Tibial nerve (tissue), 4 donors: Measurements from ENCODE around the gene SLC20A1. TPM values are rescaled to one million over a fixed set of nuclear protein-coding genes. Genes with fewer than 3 reads are reported as not detected.
"Not testable (repeated sequence)": the region's sequence is repeated elsewhere in the genome, so short reads cannot be mapped to it uniquely, and the experiment has no call there.

ENCODE experiments used
- DNase-seq, 2 donors: peaks; one replicate each; pipeline ENCODE4 v3.0.0-alpha.2; 2019; ENCODE audit warnings: low spot score in 2 of 2
- H3K27ac ChIP-seq, 4 donors: fragments of 200-600 bp; sonication (generic) in 3 of 4; one replicate each; pipeline ENCODE4 v1.5.1; 2017 to 2019; ENCODE audit warnings: mild to moderate bottlenecking in 1 of 4
- H3K27me3 ChIP-seq, 2 donors: fragments of 200-600 bp; sonication (generic) in 1 of 2; one replicate each; pipeline versions ENCODE4 v1.5.1 to v1.6.0; 2017 to 2019
- H3K36me3 ChIP-seq, 3 donors: fragments of 200-600 bp; sonication (generic); one replicate each; pipeline ENCODE4 v1.5.1; 2018 to 2019
- H3K4me1 ChIP-seq, 4 donors: fragments of 200-600 bp; sonication (generic) in 3 of 4; one replicate each; pipeline ENCODE4 v1.5.1; 2017 to 2019
- H3K4me3 ChIP-seq, 4 donors: fragments of 200-600 bp; sonication (generic) in 3 of 4; one replicate each; pipeline ENCODE4 v1.5.1; 2017 to 2019; ENCODE audit warnings: mild to moderate bottlenecking in 1 of 4, moderate library complexity in 1 of 4
- H3K9me3 ChIP-seq, 4 donors: fragments of 200-600 bp; sonication (generic) in 3 of 4; one replicate each; pipeline ENCODE4 v1.5.1; 2017 to 2019
- CTCF ChIP-seq, 5 experiments: fragments of 200-600 bp in 3 of 5; fragments of 450-650 bp in 2 of 5; sonication (generic) in 3 of 5; IDR thresholded peaks; one replicate each; pipeline ENCODE4 v1.5.1; 2016 to 2019; ENCODE audit warnings: antibody characterized with exemption in 5 of 5, mild to moderate bottlenecking in 3 of 5, moderate library complexity in 2 of 5
- EP300 ChIP-seq, 2 donors: sonication (generic); formaldehyde crosslinking; IDR thresholded peaks; one replicate each; pipeline ENCODE4 v1.6.1; 2017; ENCODE audit warnings: antibody characterized with exemption in 2 of 2, mild to moderate bottlenecking in 1 of 2
- POLR2A ChIP-seq, 2 donors: fragments of 450-650 bp; IDR thresholded peaks; one replicate each; pipeline ENCODE4 v1.6.1; 2017; ENCODE audit warnings: antibody characterized with exemption in 2 of 2, mild to moderate bottlenecking in 2 of 2, moderate library complexity in 2 of 2
- WGBS, 2 donors: methylation state at CpG; one replicate each; pipeline ENCODE4 v1.1.5; 2018; 5-methylcytosine and 5-hydroxymethylcytosine counted together
- total RNA-seq, 4 donors: library from RNA; depleted of rRNA; stranded (reverse); fragments of >200 nt; gene quantifications; one replicate each; pipeline ENCODE4 v1.1.0, GENCODE V29; 2016

The SLC20A1 gene
- total RNA-seq, 4 donors from 2014 or later: 19.3 to 50.5 (median 32.8) TPM

- Histone ChIP-seq H3K9me3 (no peaks in the 10 kb centered on the region), H3K4me3 (no peak overlapping the region), H3K27me3 (no peaks in the 10 kb centered on the region), H3K36me3 (no peaks in the 10 kb centered on the region), H3K27ac (no peak overlapping the region), H3K4me1 (no peaks in the 10 kb centered on the region)
- TF ChIP-seq CTCF (IDR thresholded peaks at IDR 0.05) (no peak), POLR2A (IDR thresholded peaks at IDR 0.05) (no peak), EP300 (IDR thresholded peaks at IDR 0.05) (no peak)
- WGBS, 2 donors: 57 to 60% methylated on average over 5 of the region's 5 CpGs
- DNase-seq: no peak
Observed at GRCh38 chr2:112706170-112706664, 60.5 kb downstream of the SLC20A1 start.

- H3K27ac ChIP-seq, H3K4me1 ChIP-seq, H3K36me3 ChIP-seq, H3K4me3 ChIP-seq, H3K9me3 ChIP-seq, H3K27me3 ChIP-seq, DNase-seq: not testable (repeated sequence)
- 79 to 80% methylated on average over 9 of the region's 9 CpGs for WGBS, 2 donors
Observed at GRCh38 chr2:112706947-112707346, 61.2 kb downstream of the SLC20A1 start.

- no peaks in the 10 kb centered on the region for H3K4me1 ChIP-seq
- H3K27me3 ChIP-seq: no peaks in the 10 kb centered on the region
- no peak for TF ChIP-seq POLR2A (IDR thresholded peaks at IDR 0.05)
- TF ChIP-seq EP300 (IDR thresholded peaks at IDR 0.05): no peak
- TF ChIP-seq CTCF (IDR thresholded peaks at IDR 0.05): no peak
- no peak overlapping the region for H3K27ac ChIP-seq
- H3K36me3 ChIP-seq: no peaks in the 10 kb centered on the region
- H3K4me3 ChIP-seq: no peak overlapping the region
- H3K9me3 ChIP-seq: no peaks in the 10 kb centered on the region
- DNase-seq: no peak
- 49 to 54% methylated on average over 10 of the region's 10 CpGs for WGBS, 2 donors
Observed at GRCh38 chr2:112708968-112709367, 63.2 kb downstream of the SLC20A1 start.

GRCh38 chr2:112709703-112710102, 64.0 kb downstream of the SLC20A1 start:
- Histone ChIP-seq H3K36me3 (no peaks in the 10 kb centered on the region), H3K27me3 (no peaks in the 10 kb centered on the region), H3K9me3 (no peaks in the 10 kb centered on the region), H3K27ac (no peak overlapping the region), H3K4me1 (no peaks in the 10 kb centered on the region), H3K4me3 (no peak overlapping the region)
- TF ChIP-seq CTCF (IDR thresholded peaks at IDR 0.05) (no peak), EP300 (IDR thresholded peaks at IDR 0.05) (no peak), POLR2A (IDR thresholded peaks at IDR 0.05) (no peak)
- DNase-seq: no peak
- 73 to 75% methylated on average over 6 of the region's 6 CpGs for WGBS, 2 donors

GRCh38 chr2:112710956-112711750, 65.4 kb downstream of the SLC20A1 start:
- WGBS, 2 donors: 77 to 80% methylated on average over 9 of the region's 9 CpGs
- no peak overlapping the region for H3K4me3 ChIP-seq
- no peaks in the 10 kb centered on the region for H3K27me3 ChIP-seq
- H3K36me3 ChIP-seq: no peaks in the 10 kb centered on the region
- no peak overlapping the region for H3K27ac ChIP-seq
- no peak for DNase-seq
- H3K9me3 ChIP-seq: no peaks in the 10 kb centered on the region
- no peak for TF ChIP-seq POLR2A (IDR thresholded peaks at IDR 0.05)
- no peak for TF ChIP-seq CTCF (IDR thresholded peaks at IDR 0.05)
- TF ChIP-seq EP300 (IDR thresholded peaks at IDR 0.05): no peak
- H3K4me1 ChIP-seq: no peaks in the 10 kb centered on the region
